Ishikawa (cell line): ENCODE results near the gene NOP53.

Source experiments
- CEBPB ChIP-seq: IDR thresholded peaks from 2 replicates; pipeline ENCODE4 v1.6.1; 2012
- CREB1 ChIP-seq: IDR thresholded peaks from 2 replicates; pipeline ENCODE4 v1.6.1; 2012; ENCODE audit warnings: low read depth
- EP300 ChIP-seq: IDR thresholded peaks from 2 replicates; pipeline ENCODE4 v1.6.1; 2012; ENCODE audit warnings: borderline replicate concordance
- FOXM1 ChIP-seq: IDR thresholded peaks from 2 replicates; pipeline ENCODE4 v1.6.1; 2012; ENCODE audit warnings: low read depth, borderline replicate concordance
- NFIC ChIP-seq: IDR thresholded peaks from 2 replicates; pipeline ENCODE4 v1.6.1; 2012
- RAD21 ChIP-seq: IDR thresholded peaks from 2 replicates; pipeline ENCODE4 v1.6.1; 2012; ENCODE audit warnings: low read depth
- TAF1 ChIP-seq: IDR thresholded peaks from 2 replicates; pipeline ENCODE4 v1.6.1; 2012; ENCODE audit warnings: low read depth, mild to moderate bottlenecking
- TCF12 ChIP-seq: IDR thresholded peaks from 2 replicates; pipeline ENCODE4 v1.6.1; 2012; ENCODE audit warnings: low read depth
- TEAD4 ChIP-seq: IDR thresholded peaks from 2 replicates; pipeline ENCODE4 v1.6.1; 2012
- YY1 ChIP-seq: IDR thresholded peaks from 2 replicates; pipeline ENCODE4 v1.6.1; 2012; ENCODE audit warnings: low read depth
- ZBTB7A ChIP-seq: IDR thresholded peaks from 2 replicates; pipeline ENCODE4 v1.6.1; 2012; ENCODE audit warnings: low read depth
- TF ChIP-seq, protein P1 (sequence below): IDR thresholded peaks from 2 replicates; pipeline ENCODE4 v1.6.1; 2012; ENCODE audit warnings: low read depth, mild to moderate bottlenecking
- TF ChIP-seq, protein P2 (sequence below): IDR thresholded peaks from 2 replicates; pipeline ENCODE4 v1.6.1; 2012
- TF ChIP-seq, protein P3 (sequence below): IDR thresholded peaks from 2 replicates; pipeline ENCODE4 v1.6.1; 2012

DNA sequence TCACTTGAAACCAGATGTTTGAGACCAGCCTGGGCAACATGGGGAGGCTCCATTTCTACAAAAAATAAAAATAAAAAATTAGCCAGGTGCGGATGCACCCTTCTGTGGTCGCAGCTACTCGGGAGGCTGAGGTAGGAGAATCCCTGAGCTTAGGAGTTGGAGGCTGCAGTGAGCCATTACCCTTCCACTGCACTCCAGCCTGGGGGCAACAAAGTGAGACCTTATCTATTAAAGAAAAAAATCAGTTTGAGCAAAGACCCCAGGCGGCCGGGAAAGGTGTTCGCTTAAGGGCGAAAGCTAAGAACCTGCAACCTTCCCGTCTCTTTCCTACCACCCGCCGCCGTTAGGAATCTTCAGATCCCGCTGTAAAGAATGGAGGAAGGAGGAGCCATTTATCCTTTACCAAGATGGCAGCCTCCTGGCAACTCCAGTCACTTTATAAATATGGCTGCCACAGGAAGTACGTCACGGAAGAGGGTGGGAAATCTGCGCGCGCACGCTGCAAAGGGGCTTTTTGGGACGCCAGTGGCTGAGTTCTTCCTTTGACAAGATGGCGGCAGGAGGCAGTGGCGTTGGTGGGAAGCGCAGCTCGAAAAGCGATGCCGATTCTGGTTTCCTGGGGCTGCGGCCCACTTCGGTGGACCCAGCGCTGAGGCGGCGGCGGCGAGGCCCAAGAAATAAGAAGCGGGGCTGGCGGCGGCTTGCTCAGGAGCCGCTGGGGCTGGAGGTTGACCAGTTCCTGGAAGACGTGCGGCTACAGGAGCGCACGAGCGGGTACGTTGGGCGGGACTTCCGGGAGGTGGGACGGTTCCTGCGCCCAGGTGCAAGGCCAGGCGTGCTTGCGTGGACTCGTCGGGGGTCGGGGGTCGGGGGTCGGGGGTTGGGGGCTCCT is at the start of gene NOP53:
- TF ChIP-seq TEAD4 (no peak), YY1 (peak; percentile 99), FOXM1 (no peak), CEBPB (no peak), TCF12 (peak; percentile 65; the same call in 1 of the 2 replicates), ZBTB7A (no peak), CREB1 (peak; percentile 78), RAD21 (no peak), NFIC (peak; percentile 12; the same call in 1 of the 2 replicates), EP300 (no peak), TAF1 (peak; percentile 82)
- TF ChIP-seq, protein P1, sequence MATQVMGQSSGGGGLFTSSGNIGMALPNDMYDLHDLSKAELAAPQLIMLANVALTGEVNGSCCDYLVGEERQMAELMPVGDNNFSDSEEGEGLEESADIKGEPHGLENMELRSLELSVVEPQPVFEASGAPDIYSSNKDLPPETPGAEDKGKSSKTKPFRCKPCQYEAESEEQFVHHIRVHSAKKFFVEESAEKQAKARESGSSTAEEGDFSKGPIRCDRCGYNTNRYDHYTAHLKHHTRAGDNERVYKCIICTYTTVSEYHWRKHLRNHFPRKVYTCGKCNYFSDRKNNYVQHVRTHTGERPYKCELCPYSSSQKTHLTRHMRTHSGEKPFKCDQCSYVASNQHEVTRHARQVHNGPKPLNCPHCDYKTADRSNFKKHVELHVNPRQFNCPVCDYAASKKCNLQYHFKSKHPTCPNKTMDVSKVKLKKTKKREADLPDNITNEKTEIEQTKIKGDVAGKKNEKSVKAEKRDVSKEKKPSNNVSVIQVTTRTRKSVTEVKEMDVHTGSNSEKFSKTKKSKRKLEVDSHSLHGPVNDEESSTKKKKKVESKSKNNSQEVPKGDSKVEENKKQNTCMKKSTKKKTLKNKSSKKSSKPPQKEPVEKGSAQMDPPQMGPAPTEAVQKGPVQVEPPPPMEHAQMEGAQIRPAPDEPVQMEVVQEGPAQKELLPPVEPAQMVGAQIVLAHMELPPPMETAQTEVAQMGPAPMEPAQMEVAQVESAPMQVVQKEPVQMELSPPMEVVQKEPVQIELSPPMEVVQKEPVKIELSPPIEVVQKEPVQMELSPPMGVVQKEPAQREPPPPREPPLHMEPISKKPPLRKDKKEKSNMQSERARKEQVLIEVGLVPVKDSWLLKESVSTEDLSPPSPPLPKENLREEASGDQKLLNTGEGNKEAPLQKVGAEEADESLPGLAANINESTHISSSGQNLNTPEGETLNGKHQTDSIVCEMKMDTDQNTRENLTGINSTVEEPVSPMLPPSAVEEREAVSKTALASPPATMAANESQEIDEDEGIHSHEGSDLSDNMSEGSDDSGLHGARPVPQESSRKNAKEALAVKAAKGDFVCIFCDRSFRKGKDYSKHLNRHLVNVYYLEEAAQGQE: no peak
- TF ChIP-seq, protein P2, sequence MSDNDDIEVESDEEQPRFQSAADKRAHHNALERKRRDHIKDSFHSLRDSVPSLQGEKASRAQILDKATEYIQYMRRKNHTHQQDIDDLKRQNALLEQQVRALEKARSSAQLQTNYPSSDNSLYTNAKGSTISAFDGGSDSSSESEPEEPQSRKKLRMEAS: peak; percentile 49
- TF ChIP-seq, protein P3, sequence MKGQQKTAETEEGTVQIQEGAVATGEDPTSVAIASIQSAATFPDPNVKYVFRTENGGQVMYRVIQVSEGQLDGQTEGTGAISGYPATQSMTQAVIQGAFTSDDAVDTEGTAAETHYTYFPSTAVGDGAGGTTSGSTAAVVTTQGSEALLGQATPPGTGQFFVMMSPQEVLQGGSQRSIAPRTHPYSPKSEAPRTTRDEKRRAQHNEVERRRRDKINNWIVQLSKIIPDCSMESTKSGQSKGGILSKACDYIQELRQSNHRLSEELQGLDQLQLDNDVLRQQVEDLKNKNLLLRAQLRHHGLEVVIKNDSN: no peak
